Osteocyte (in vitro differentiated cells): ENCODE data around the gene PRSS2. TPM values are rescaled to one million over a fixed set of nuclear protein-coding genes. Genes with fewer than 3 reads are reported as not detected.
"Not testable (repeated sequence)": the region's sequence is repeated elsewhere in the genome, so short reads cannot be mapped to it uniquely, and the experiment has no call there.

Source experiments
- DNase-seq: peaks from one replicate; pipeline ENCODE4 v3.0.0; 2021; ENCODE audit warnings: mixed read lengths; ENCODE audit not compliant: unreplicated experiment; ENCODE audit errors: extremely low spot score
- H3K27ac Mint-ChIP-seq: one replicate; pipeline ENCODE4 v1.8.0; 2021; ENCODE audit warnings: mild to moderate bottlenecking, mixed read lengths; ENCODE audit not compliant: unreplicated experiment
- H3K27me3 Mint-ChIP-seq: one replicate; pipeline ENCODE4 v1.8.0; 2021; ENCODE audit warnings: mixed read lengths; ENCODE audit not compliant: unreplicated experiment
- H3K36me3 Mint-ChIP-seq: one replicate; pipeline ENCODE4 v1.8.0; 2021; ENCODE audit warnings: mixed read lengths; ENCODE audit not compliant: unreplicated experiment
- H3K4me1 Mint-ChIP-seq: one replicate; pipeline ENCODE4 v1.8.0; 2021; ENCODE audit warnings: mixed read lengths; ENCODE audit not compliant: unreplicated experiment
- H3K4me3 Mint-ChIP-seq: one replicate; pipeline ENCODE4 v1.8.0; 2021; ENCODE audit warnings: mild to moderate bottlenecking, moderate library complexity, mixed read lengths; ENCODE audit not compliant: unreplicated experiment
- H3K9me3 Mint-ChIP-seq: one replicate; pipeline ENCODE4 v1.8.0; 2021; ENCODE audit warnings: mixed read lengths; ENCODE audit not compliant: unreplicated experiment
- CTCF ChIP-seq: fragments of 200-600 bp; sonication (generic); IDR thresholded peaks from 2 replicates; pipeline ENCODE4 v1.5.0; 2021; ENCODE audit warnings: antibody characterized with exemption, mild to moderate bottlenecking, moderate library complexity
- total RNA-seq: library from RNA; stranded (reverse); gene quantifications from 2 replicates; pipeline ENCODE4 v1.2.1, GENCODE V29; 2021

Gene PRSS2
- total RNA-seq, 1 donor from 2014 or later, result not detected

- no peak overlapping the region for H3K27ac Mint-ChIP-seq
- DNase-seq, result no peak
- H3K36me3 Mint-ChIP-seq, result no peaks in the 10 kb centered on the region
- H3K4me3 Mint-ChIP-seq, result no peak overlapping the region
- no peaks in the 10 kb centered on the region for H3K9me3 Mint-ChIP-seq
- no peak for TF ChIP-seq CTCF
- H3K4me1 Mint-ChIP-seq, result no peaks in the 10 kb centered on the region
- H3K27me3 Mint-ChIP-seq, result peaks cover 15% of the 10 kb centered on the region
Observed at GRCh38 chr7:142773230-142773629, 2.5 kb downstream of the PRSS2 start.

- Mint-ChIP-seq H3K36me3 (no peaks in the 10 kb centered on the region), H3K4me3 (no peak overlapping the region), H3K4me1 (no peaks in the 10 kb centered on the region), H3K9me3 (no peaks in the 10 kb centered on the region), H3K27me3 (peaks cover 15% of the 10 kb centered on the region), H3K27ac (no peak overlapping the region)
- TF ChIP-seq CTCF, result no peak
- no peak for DNase-seq
Observed at GRCh38 chr7:142773937-142774744, 3.4 kb downstream of the PRSS2 start.

GRCh38 chr7:142774826-142775225, 4.1 kb downstream of the PRSS2 start:
- peaks cover 13% of the 10 kb centered on the region for H3K27me3 Mint-ChIP-seq
- no peak for TF ChIP-seq CTCF
- no peak for DNase-seq

GRCh38 chr7:142775351-142776115, 4.8 kb downstream of the PRSS2 start:
- H3K36me3 Mint-ChIP-seq, H3K9me3 Mint-ChIP-seq, H3K27me3 Mint-ChIP-seq, H3K4me3 Mint-ChIP-seq, H3K4me1 Mint-ChIP-seq, DNase-seq, H3K27ac Mint-ChIP-seq: not testable (repeated sequence)

More at GRCh38 chr7:142774826-142775225, 4.1 kb downstream of the PRSS2 start:
- Mint-ChIP-seq H3K9me3 (no peaks in the 10 kb centered on the region), H3K36me3 (no peaks in the 10 kb centered on the region), H3K4me3 (no peak overlapping the region), H3K4me1 (no peaks in the 10 kb centered on the region), H3K27ac (no peak overlapping the region)

DNA sequence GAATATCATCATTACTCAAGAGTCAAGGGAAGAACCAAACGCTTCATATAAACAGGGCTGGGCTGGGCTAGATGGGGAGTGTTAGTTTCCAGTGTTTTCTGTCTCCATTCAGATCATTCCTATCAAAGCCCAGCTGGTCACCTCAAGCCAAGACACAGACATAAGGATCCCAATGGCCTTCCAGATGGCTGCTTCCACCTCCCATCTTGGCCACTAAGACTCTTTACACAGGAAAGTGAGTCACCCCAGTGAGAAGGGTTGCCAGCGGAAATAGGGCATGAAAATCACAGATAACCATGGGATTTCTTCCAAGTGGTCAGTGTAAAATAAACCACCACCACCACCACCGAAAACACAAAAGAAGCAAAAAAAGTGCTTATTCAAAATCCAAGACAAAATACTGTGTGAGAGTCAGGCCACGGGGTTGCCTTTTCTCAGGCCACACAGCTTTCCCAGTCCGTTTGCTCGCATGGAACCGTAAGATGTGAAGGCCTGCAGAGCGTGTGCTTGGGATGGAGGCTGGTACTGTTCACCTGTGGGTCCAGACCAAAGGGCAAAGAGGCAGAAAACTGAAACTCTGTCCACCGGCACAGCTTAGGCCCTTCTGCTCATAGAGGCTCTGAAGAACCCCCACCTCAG, 5.6 kb downstream of the PRSS2 start:
- Mint-ChIP-seq H3K27ac (no peak overlapping the region), H3K4me3 (no peak overlapping the region), H3K4me1 (no peaks in the 10 kb centered on the region), H3K9me3 (no peaks in the 10 kb centered on the region), H3K36me3 (no peaks in the 10 kb centered on the region), H3K27me3 (peaks cover 6% of the 10 kb centered on the region)
- no peak for TF ChIP-seq CTCF
- no peak for DNase-seq

DNA sequence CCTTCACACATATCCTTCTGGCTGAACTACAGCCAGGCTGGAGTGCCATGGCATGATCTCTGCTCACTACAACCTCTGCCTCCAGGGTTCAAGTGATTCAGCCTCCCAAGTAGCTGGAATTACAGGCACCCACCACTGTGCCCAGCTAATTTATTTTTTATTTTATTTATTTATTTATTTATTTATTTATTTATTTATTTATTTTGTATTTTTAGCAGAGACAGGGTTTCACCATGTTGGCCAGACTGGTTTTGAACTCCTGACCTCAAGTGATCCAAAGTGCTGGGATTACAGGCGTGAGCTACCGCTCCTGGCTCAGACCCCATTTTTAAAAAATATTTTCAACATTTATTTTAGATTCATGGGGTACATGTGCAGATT, 6.1 kb downstream of the PRSS2 start:
- H3K4me3 Mint-ChIP-seq, DNase-seq, H3K4me1 Mint-ChIP-seq, H3K9me3 Mint-ChIP-seq, H3K36me3 Mint-ChIP-seq, H3K27me3 Mint-ChIP-seq, H3K27ac Mint-ChIP-seq: not testable (repeated sequence)
